HuH-7.5 (cell line): ENCODE data around the gene GUSB.

Experiments used
- DNase-seq: peaks from one replicate; pipeline ENCODE4 v3.0.0; 2011; ENCODE audit warnings: low spot score

The GUSB gene

DNA sequence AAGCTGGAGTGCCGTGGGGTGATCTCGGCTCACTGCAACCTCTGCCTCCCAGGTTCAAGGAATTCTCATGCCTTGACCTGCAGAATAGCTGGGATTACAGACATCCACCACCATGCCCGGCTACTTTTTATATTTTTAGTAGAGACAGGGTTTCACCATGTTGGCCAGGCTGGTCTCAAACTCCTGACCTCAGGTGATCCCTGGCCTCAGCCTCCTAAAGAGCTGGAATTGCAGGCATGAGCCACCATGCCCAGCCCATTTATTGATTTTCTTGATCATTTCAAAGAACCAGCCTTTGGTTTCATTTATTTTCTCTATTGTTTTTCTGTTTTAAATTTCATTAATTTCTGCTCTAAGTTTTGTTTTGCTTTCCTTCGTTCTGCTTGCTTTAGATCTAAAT is 50.3 kb downstream of the GUSB start:
- no peak for DNase-seq

DNA sequence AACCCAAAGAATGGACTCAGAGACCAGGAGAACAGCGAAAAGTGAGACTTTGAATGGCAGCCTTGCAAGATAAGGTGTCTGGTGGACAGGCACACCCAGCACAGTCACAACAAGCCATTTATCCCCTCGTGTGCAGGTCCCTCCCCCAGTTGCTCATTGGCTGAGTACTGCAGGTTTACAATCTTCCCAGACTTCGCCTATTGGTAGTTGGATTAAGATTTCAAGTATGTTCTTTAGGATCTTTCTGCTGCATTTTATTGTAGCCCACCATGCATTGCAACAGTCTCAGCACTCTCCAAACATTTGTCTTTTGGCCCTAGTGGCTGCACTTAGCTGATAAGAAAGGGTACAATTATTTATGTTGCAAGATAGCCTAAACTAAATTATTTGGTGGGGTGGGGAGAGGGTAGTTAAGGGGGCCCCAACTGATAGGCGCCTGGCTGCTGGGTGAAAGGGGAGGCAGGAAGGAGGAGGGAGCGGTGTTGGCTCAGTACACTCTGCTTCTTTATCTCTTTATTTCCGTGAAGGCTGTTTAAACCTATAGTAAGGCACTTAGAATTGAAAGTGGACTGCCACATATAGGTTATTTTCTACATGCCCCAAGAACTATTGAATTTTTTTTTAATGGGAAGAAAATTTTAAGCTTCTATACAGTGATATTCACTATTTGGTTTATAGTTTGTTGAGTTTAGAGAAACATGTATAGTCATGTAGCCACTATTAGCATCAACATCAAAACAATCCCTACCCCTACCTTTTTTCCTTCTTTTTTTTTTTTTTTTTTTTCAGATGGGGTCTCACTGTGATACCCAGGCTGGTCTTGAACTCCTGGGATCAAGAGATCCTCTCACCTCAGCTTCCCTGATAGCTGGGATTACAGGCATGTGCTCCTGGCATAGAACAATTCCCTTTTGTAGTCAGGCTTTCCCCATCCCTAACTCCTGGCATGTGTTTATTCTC is 54.2 kb downstream of the GUSB start:
- DNase-seq, result peak; percentile 46

DNA sequence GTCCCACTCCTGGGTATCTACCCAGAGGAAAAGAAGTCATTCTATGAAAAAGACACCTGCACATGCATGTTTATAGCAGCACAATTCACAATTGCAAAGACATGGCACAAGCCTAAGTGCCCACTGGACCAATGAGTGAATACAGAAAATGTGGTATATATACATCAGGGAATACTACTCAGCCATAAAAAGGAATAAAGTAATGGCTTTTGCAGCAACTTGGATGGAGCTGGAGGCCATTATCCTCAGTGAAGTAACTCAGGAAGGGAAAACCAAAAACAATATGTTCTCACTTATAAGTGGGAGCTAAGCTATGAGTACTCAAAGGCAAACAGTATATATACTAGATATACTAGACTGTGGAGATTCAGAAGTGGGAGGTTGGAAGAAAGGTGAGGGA is 55.4 kb downstream of the GUSB start:
- DNase-seq, result no peak

DNA sequence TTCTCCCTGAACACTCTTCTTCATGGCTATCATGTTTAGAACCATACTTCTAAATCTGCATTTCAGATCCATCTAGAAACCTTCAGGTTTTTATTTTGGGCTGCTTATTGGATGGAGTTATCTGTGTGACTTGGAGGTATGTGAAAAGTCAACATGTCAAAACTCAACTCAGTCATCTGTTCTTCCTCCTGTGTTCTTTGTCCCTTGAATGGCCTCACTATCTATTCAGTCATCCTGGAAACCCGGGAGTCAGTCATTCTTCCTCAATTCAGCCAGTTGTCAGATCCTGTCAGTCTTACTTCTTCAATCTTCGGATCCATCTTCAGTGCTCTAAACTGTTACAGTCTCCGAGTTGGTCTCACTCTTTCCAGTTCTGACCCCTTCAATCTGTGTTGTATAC is 57.0 kb downstream of the GUSB start:
- peak; percentile 20 for DNase-seq

DNA sequence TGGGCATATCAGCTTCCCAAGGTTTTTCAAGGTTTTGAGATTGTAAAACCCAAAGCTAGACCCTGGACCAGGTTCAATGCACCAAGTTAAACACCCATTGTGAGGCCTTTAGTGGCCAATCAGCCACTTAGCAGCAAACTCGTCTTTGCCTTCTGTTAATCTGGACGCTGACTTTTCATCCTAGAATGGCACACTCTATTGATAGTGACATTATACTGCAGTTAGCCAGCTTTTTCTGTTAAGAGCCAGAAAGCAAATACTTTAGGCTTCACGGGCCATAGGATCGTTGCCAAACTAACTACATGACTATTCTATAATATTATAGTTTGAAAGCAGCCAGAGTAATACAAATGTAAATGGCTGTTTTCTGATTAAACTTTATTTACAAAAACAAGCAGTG is 57.8 kb downstream of the GUSB start:
- no peak for DNase-seq

DNA sequence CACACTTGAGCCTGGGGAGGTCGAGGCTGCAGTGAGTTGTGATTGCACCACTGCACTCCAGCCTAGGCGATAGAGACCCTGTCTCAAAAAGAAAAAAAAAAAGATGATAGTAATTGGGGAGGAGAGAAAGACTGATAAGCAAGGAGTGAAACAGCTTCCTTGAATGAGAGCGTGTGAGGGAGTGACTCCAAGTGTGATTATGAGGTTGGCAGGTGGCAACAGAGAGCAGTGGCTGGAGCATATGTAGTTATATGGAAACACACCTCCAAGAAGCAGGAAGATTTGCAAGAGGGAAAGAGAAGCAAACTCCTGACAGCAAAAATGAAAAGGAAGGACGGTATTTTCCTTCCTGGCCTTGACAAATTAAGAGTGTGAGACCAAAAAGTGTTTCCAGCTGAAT is 58.7 kb downstream of the GUSB start:
- DNase-seq, result no peak

DNA sequence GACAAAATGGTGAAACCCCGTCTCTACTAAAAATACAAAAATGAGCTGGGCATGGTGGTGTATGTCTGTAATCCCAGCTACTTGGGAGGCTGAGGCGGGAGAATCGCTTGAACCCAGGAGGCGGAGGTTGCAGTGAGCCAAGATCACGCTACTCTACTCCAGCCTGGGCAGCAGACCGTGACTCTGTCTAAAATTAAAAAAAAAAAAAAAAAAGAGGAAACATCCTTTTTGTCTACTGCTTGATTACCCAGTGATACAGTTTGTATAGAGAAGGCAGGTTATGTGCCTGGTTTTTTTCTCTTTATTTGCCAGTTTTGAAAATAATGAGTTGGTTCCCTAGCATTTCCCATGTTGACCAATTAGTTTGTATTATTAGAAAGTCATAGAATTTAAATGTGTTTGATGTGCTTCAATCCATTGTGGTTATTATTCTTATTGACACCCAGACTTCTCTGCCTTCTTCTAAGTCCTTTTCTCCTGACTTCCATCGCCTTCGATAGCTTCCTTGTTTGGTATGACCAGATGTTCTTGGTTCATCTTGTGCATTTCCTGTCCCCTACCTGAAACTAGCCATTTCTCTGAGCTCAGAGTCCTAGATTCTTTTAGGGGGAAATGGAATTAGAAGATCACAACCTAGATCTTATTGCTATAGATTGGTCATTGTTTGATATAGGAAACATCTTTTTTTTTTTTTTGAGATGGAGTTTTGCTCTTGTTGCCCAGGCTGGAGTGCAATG is 65.9 kb downstream of the GUSB start:
- no peak for DNase-seq

DNA sequence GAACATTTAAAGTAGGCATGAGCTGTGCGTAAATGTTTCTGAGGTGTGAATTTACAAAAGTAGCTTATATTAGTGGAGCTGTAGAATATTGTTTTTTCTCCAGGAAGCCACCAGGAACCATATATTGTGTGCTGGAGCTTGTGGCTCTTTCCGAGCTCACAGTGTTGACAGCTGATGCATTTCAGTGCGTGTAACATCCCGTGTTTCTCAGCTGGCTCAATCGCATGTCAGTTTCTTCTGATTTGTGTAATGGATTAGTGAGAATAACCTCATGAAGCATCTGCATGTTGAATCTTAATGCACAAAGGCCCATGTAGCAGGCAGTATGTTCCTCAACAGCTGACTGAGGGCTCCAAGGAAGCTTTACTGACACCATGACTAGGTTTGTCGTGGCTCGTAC is 69.8 kb downstream of the GUSB start:
- no peak for DNase-seq
